ENCODE results near the gene GRB7.
"Not testable (repeated sequence)": the region's sequence is repeated elsewhere in the genome, so short reads cannot be mapped to it uniquely, and the experiment has no call there.

Gene GRB7

DNA sequence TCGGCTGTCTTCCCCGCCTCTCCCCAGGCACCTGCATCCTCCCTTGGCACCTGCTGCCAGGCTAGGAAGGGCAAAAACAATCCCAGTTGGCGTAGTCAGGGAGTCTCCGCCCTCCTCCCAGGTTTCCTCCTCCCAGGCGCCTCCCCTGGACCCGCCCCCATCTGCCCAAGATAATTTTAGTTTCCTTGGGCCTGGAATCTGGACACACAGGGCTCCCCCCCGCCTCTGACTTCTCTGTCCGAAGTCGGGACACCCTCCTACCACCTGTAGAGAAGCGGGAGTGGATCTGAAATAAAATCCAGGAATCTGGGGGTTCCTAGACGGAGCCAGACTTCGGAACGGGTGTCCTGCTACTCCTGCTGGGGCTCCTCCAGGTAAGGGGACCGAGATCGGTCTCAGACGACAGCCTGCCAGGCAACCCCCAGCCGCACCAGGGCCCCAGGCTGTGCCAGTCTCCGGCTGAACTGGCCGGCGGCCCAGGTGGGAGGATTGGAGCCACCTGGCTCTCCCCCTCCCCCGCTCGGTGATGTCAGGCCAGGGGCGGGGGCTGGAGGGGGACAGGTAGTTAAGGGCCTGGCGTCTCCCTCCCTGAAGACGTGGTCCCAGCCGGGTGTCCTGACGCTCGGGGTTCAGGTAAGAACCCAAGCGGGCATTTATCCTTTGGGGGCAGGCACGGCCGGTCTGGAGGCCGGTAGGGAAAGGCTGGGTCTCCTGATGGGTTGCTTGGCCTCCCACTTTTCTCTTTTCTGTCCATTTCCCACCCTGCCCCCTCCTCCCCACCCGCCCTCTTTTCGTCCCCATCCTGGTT lies at the start of gene GRB7:
Gene GRB7 (plus strand): TSS at position 179 of the 808 bp plus-strand sequence. CDS start 4,364 bp downstream, outside the sequence.
- no peak for DNase-seq

DNA sequence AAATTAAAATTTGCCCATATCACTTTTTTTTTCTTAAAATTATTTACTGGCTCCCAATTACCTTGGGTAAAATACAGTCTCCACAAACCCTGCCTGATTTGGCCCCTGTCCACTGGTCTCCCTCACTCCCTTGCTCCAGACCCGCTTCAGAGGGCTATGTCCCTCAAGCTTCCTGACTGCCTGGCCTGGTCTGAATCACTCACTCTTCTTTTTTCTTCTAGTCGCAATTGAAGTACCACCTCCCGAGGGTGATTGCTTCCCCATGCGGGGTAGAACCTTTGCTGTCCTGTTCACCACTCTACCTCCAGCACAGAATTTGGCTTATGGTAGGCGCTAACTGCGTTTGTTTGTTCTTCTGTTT lies 49.3 kb upstream of the GRB7 start:
- DNase-seq: no peak

GRCh38 chr17:39688945-39689344 lies 48.8 kb upstream of the GRB7 start:
- DNase-seq: no peak

- DNase-seq: no peak
These were observed 43.1 kb upstream of the GRB7 start for GRCh38 chr17:39694593-39694992.

GRCh38 chr17:39695089-39695474 lies 42.7 kb upstream of the GRB7 start:
- no peak for DNase-seq

DNA sequence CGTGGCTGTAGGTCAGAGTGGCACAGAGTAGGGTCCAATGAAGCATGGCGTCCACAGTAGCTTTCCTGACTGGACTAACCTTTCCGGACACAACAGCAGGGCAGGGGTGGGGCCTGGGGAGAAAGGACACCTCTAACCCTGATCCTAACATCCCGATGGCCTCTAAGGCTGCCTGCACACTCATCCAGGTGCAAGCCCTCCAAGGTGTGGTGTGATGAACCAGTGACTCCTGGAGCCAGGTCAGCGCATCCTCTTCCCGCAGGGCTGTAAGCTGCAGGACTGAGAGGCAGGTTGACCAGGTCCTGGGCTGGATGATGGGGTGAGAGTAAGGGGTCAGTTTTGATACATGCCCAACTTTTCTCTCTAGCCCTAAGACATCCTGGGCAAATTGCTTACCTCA lies 41.0 kb upstream of the GRB7 start:
- no peak for DNase-seq

GRCh38 chr17:39697961-39698360 lies 39.8 kb upstream of the GRB7 start:
- DNase-seq: no peak

DNA sequence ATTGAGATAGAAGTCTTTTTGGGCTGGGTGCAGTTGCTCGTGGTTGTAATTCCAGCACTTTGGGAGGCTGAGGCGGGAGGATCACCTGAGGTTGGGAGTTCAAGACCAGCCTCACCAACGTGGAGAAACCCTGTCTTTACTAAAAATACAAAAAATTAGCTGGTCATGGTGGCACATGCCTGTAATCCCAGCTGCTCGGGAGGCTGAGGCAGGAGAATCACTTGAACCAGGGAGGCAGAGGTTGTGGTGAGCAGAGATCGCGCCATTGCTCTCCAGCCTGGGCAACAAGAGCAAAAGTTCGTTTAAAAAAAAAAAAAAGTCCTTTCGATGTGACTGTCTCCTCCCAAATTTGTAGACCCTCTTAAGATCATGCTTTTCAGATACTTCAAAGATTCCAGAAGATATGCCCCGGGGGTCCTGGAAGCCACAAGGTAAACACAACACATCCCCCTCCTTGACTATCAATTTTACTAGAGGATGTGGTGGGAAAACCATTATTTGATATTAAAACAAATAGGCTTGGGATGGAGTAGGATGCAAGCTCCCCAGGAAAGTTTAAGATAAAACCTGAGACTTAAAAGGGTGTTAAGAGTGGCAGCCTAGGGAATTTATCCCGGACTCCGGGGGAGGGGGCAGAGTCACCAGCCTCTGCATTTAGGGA lies 38.5 kb upstream of the GRB7 start:
- DNase-seq: not testable (repeated sequence)

GRCh38 chr17:39699818-39700147 lies 38.0 kb upstream of the GRB7 start, which contains the start of gene ERBB2:
Gene ERBB2, plus strand, starts transcription at chr17:39700064. Its CDS starts 175 bp downstream, at chr17:39700239.
- DNase-seq: no peak

DNA sequence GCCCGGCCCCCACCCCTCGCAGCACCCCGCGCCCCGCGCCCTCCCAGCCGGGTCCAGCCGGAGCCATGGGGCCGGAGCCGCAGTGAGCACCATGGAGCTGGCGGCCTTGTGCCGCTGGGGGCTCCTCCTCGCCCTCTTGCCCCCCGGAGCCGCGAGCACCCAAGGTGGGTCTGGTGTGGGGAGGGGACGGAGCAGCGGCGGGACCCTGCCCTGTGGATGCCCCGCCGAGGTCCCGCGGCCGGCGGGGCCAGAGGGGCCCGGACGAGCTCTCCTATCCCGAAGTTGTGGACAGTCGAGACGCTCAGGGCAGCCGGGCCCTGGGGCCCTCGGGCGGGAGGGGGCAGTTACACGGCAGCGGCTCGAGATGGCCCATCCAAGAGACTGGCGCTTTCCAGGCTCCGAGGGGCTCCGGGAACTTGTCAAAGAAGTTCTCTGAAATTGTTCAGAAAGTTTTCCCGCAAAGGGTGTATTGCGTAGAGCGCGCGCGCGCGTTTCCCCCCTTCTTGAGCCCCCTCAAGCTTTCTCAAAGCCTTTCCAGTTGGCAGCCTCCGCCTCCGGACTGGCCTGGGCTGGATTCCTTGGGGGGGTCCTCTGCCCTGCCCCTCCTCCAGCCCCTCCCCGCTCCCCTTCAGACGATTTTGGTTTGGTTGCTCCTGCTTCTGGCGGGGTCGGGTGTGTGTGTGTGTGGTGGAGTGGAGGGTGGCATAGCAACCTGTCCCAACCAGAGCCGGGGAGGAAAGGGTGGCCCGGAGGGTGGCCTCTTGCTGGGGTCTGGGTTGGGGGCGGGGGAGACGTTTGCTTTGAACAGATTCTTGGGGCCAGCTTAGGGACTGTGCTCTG lies 37.4 kb upstream of the GRB7 start:
- no peak for DNase-seq

GRCh38 chr17:39701012-39701783 lies 36.5 kb upstream of the GRB7 start:
- no peak for DNase-seq

- no peak for DNase-seq
These were observed 35.8 kb upstream of the GRB7 start for GRCh38 chr17:39701784-39702422.

DNA sequence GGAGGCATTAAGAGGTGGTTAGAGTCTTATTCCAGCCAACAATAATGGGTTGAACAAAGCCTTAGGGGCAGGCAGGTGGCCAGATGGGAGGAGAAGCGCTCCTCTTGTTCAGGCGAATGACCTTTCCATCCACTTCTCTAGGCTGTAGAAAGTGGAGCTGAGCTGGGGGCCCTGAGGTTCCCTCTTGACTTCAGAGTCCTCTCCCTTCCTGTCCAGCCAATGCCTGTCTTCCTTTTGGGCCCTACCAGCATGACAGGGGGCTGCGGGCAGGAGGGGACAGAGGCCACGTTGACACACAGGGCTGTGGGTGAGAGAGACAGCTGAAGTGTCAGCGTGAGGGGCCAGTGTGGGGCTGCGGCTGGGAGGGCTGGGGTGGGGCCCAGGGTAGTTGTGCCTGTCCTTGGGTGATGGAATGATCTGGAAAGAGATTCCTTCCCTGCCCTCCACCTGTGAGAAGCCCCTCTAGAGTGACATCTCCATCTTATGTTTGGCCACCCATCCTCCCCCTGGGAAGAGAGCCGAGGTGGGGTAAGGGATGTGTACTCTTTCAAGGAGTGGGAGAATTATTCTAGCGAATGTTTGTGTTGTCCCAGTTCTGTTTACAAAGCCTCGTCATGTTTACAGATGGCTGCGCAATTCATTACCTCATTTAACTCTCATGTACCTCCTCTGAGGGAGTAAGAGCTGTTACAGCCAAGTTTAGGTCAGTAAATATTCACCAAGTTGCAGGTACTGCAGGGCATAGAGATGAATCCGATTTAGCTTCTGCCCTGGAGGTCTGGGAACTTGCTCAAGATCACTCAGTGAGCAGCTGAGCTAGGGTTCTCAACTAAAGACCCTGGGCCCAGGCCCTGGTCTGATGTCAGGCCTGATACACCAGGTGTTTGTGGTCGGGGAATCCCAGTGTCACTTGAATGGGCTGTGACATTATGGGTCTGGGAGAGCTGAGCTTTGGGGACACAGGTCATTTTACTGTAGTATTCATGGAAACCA lies 34.5 kb upstream of the GRB7 start:
- DNase-seq: no peak

DNA sequence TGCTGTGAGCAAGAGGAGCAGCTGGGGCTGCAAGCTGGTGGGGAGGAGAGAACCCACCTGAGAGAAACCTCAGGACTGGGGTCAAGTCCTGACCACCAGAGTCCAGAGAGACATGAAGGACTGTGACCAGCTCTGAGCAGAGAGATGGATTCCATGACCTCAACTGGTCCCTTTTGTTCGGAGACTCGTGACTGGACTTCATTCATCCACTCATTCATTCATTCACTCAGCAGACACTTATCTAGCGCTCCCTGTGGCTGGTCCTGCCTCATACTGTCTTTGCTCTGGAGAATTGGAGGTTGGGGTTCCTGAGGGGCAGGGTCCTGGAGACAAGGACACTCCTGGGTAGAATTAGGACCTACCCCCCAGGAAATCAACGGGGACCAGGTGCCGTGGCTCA lies 33.8 kb upstream of the GRB7 start:
- no peak for DNase-seq

DNA sequence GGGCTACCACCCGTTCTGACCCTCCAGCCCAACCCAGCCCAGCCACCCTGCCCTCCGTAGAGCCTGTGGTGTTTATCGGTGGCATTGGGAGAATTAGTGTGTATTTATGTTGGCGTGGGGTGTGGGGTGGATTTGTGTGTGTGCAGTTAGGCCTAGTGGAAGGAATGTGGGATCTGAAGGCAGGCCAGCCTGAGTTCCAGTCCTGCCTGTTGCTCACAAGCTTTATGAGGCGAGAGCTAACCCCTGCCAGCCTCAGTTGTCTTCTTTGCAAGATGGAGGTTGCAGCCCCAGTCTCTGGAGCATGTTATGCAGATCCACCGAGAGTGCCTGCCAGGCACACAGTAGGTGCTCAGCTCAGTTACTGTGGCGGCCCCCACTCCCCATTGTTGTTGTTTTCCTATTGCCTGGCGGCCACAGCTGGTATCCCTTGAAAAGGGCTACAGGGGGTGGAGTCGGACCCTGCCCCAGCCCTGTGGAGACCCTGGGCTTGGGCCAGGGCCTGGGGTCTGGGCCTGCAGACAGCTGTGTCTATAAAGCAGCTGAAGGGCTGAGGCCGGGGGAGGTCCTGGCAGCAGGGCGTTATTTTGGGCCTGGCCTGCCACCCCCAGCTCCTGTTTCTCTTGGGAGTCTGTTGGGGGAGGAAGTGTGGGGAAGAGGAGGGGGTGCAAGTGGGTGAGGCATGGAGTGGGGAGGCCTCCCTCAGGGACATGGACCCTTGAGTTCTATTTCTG lies 32.8 kb upstream of the GRB7 start:
- DNase-seq: no peak

GRCh38 chr17:39705786-39706348 lies 31.9 kb upstream of the GRB7 start:
- no peak for DNase-seq

DNA sequence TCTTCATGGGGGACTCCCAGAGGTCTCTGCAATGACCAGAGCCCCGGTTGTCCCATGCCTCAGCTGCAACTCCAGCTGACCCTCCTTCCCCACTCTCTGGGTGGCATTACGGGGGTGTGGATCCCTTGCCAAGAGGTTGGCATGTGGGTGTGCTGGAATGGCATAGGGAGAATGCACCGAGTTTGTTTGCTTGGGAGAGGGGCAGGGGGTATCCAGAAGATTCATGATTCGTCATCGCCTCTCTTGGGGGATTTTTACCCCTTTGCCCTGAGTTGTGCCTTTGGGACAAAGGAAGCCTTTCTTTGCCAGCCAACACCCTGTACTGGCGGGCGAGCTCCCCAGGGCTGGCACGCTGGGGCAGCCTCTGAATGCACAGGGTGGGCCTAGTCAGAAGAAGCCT lies 31.4 kb upstream of the GRB7 start:
- no peak for DNase-seq

DNA sequence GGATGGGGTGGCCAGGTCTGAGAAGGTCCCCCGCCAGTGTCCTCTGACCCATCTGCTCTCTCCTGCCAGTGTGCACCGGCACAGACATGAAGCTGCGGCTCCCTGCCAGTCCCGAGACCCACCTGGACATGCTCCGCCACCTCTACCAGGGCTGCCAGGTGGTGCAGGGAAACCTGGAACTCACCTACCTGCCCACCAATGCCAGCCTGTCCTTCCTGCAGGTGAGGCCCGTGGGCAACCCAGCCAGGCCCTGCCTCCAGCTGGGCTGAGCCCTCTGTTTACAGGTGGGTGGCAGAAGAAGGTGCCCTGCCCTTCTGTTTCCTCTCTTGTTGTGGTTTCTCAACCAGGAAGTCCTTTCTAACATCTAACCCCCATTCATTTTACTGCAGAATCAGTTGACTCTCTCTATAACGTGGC lies 30.8 kb upstream of the GRB7 start:
- peak in 1 of 2 donors; percentile 7 for DNase-seq

DNA sequence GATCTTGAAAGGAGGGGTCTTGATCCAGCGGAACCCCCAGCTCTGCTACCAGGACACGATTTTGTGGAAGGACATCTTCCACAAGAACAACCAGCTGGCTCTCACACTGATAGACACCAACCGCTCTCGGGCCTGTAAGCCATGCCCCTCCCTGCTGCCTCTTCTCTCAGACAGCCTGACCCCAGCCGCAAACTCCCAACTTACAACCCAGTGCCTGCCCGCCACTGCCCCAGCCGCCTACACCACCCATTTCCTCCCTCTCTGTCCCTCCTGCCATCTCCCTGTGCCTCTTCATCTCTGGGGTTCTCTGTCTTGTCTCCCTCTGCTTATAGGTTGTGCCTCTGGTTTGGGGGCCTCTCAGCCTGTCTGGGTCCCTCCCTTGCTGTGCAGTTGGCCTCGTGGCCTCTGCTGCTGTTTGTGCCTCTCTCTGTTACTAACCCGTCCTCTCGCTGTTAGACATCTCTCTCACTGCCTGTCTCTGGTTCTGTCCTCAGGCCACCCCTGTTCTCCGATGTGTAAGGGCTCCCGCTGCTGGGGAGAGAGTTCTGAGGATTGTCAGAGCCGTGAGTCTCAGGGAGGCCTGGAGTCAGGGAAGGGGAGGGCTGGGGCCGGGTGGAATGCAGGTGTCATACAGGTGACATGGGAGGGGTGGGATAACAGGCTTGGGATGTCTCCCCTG lies 28.3 kb upstream of the GRB7 start:
- DNase-seq: no peak
